ENCODE results near the gene HELB. TPM values are rescaled to one million over a fixed set of nuclear protein-coding genes. Genes with fewer than 3 reads are reported as not detected.

HELB gene
- total and polyA plus RNA-seq, 2 of the 8 experiments (the other 6 are each of a cell fraction or from before 2014, with no cell fraction given) = 1.8 to 7.6 TPM

DNA sequence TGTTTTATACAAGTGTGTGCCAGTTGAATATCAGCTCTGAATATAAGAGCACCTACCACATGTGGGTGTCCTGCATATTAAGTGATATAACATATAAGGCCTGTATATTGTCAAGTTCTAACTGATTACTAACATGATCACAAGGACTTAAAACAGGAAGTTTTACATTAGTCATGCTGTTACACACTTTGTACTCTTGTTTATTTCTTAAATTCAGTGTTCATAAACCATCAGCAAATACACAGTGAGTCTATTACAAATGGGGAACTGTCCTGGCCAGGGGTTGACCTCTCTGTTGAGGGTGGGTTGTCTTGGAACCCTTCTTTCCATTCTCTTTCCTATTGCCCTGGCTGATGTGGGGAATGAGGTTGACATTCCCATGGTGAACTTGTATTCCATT, 19.1 kb downstream of the HELB start (continued):
- TF ChIP-seq, protein P1, sequence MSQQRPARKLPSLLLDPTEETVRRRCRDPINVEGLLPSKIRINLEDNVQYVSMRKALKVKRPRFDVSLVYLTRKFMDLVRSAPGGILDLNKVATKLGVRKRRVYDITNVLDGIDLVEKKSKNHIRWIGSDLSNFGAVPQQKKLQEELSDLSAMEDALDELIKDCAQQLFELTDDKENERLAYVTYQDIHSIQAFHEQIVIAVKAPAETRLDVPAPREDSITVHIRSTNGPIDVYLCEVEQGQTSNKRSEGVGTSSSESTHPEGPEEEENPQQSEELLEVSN (IDR thresholded peaks at IDR 0.05) = no peak
- TF ChIP-seq SAP30 (IDR thresholded peaks at IDR 0.05; ENCODE audit: insufficient read depth, insufficient replicate concordance, low read length) = no peak
- no peak for TF ChIP-seq RBBP5 (IDR thresholded peaks at IDR 0.05; ENCODE audit: borderline replicate concordance, low read depth, low read length)
- no peak for TF ChIP-seq SP4 (IDR thresholded peaks at IDR 0.05; ENCODE audit: low read length)
